Renal cortical epithelial cell (primary cell): ENCODE measurements around the gene S100G. TPM values are rescaled to one million over a fixed set of nuclear protein-coding genes. Genes with fewer than 3 reads are reported as not detected.

Experiments
- total RNA-seq: library from RNA; depleted of rRNA; stranded (reverse); fragments of >200 nt; gene quantifications from 2 replicates; pipeline ENCODE4 v1.2.3, GENCODE V29; 2014

S100G gene
- total RNA-seq, 1 donor from 2014 or later, result not detected

Other genes with a start within 250 kb of the S100G start
- 20.7 and 25.3 TPM in 2 replicates for gene CTPS2, start 62.5 kb downstream of the S100G start, total RNA-seq
- gene SYAP1, start 69.5 kb downstream of the S100G start, total RNA-seq, result 43.6 and 78.5 TPM in 2 replicates
- gene TXLNG, start 136.3 kb downstream of the S100G start, total RNA-seq, result 5.6 and 16.7 TPM in 2 replicates
- gene RBBP7, start 220.2 kb downstream of the S100G start, total RNA-seq, result 135 and 137 TPM in 2 replicates